ENCODE data around the gene TNFRSF14.

TNFRSF14 gene

DNA sequence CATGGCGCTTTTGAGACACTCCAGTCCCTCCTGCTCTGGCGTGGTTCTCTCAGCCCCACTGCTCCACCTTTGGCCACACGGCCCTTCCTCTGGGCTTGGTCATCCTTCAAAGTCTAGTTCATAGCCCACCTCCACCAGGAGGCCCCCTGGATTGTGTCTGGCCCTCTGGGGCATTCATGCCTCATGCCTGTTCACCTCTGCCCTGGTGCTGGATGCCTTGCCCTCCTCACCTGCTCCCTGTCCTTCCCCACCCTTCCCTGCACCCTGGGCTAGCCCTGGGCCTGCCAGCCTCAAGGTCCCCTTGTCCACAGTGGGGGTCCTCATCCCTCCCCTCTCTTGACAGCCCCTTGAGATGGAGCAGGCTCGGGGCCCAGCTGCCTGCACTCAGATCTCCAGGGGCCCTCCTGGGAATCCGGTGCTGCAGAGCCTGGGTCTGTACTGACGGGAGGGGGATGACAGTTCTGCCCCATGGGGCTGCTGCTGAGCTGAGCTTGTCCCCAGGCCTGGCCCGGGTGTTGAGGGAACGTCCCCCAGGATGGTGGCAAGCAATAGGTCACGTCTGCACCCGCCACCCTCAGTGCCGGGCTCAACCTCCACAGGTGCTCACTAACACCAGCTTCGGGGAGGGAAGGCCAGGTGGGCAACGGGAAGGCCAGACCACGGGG lies 48.8 kb downstream of the TNFRSF14 start:
- DNase-seq, result no peak

DNA sequence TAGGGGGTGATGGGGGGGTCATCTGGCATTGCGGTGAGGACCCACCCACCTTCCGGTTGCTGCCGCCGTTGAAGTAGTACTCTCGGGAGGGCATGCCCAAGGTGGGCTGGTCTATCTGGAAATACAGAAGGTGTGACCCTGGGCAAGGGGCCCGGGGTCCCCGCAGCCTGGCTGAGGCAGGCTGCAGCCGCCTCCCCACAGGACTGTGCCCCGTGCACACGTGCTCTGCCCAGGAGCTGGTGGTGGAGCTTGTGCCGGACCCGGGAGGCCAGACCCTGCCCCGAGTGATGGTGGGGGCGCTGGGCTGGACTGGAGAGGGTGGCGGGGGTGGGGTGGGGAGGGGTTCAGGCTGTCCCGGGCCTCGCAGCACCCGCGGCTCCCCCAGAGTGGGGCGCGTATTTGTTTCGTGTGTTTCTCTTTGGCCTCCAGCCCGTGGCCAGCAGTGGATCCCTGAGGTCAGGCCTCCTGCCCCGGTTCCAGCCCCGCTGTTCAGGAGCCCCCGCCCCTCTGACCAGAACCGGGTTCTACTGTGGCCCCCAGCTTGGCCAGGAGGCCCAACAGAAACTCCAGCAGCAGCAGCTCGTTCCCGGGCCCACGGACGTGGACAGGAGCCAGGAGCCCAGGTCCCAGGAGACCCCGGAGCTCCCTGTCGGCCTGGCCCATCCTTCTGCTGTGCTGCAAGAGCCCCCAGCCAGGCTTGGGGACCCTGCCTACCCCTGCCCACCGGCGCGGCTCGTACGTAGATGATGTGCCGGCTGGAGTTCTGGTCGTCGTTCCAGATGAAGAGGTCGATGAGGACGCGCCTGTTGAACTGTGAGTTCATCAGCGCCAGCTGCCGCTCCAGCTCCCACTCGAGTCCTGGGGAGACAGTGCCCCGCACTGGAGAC lies 49.6 kb downstream of the TNFRSF14 start:
- no peak for DNase-seq

DNA sequence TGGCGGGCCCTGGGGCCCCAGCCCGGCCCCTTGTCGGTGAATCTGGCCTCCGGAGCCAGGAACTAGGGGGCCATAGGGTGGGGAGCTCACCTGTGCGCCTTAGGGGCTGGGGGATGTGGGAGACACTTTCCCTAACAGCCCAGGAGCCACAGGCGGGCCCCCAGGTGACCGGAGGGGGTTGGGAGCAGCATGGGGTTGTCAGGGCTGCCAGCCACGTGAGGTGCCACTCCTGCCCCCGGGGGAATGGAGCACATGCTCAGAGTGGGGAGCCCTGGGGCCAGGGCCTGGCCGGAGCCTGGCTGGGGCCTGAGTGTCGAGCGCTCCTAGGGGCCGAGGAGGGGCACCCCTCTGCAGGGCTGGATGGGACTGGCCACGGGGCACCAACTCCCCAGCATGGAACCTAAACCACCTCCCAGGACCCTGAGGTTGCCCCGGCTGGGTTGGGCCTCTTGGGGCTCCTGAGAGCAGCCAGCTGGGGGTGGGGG lies 50.3 kb downstream of the TNFRSF14 start:
- DNase-seq, result no peak

DNA sequence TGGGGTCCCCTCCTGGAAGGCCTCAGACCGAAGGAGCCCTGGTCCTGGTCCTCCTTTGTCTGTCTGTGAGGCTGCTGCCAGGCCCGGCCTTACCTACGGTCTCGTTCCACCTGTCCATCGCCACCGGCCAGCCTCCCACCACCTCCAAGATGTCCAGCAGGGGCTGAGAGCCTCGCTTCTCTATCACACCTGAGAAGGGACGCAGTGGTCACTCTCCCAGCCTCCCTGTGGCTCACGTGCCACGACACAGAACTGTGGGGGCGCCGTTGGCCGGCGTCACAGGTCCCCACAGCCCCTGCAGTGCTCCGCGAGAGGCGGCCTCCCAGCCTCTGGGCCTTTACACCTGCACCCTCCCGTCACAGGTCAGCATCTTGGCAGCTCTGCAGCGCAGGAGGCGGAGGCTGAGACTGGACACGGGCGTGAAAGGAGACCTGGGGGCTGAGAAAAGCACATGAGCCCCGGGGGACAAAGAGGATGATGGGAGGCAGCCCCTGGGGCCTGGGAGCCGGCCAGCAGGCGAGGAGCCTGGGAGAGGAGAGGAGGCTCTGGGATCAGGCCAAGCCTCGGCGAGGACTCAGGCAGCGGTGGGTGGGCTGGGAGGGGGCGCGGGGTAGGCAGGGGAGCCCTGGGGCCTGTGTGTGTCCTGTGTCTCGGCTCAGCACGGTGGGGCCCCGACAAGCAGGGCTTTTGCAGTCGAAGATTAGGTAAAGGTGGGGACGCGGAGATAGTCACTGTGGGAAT lies 50.9 kb downstream of the TNFRSF14 start:
- no peak for DNase-seq

DNA sequence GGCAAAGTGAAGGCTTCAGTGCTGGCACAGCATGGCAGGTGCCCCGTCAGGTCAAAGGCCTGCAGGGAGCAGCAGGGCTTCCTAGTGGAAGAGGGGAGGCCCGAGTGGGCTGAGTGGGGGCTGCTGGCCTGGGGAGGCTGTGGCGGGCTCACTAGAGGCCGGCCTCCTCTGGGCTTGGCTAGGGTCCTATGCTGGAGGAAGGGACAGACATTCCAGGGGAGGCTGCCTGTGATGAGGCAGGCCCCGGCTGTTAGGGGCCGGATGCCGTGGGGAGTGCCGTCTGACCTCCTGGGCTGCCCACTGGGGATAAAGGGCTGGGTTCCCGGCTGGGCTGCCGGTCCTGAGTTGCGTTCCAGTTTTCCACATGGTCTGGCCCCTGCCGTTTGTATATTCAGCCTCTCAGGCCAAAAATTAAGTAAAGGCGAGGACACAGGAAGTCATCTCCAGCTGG lies 51.5 kb downstream of the TNFRSF14 start:
- DNase-seq, result no peak

DNA sequence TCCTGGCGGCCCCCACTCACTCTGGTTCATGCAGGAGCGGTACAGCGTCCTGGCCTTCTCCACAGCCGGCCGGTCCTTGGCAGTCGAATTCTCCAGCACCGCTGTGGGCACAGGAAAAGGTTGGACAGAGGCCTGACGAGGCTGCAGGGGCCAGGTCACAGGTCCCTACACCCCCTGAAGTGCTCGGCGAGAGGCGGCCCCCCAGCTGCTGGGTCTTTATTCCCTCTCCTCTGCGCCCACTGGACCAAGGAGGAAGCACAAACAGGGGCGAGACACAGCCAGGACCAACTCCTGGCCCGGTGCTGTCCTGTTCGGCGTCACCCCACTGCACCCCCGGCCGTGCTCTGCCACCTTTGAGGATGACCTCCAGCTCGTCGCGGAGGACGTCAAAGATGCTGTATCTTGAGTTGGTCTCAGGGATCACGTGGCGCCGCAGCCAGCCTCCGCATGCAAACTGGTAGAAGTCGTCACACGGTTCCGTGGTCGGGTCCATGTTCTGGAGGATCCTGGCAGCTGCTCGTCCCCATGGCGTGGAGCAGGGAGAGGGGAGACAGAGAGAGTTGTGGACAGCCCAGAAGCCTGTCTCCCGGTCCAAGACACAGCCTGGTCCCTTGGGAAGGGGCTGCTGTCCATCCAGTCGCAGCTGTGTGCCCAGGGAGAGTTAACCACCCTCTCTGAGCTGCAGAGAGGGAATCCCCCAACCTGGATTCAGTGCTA lies 53.3 kb downstream of the TNFRSF14 start:
- DNase-seq, result no peak

DNA sequence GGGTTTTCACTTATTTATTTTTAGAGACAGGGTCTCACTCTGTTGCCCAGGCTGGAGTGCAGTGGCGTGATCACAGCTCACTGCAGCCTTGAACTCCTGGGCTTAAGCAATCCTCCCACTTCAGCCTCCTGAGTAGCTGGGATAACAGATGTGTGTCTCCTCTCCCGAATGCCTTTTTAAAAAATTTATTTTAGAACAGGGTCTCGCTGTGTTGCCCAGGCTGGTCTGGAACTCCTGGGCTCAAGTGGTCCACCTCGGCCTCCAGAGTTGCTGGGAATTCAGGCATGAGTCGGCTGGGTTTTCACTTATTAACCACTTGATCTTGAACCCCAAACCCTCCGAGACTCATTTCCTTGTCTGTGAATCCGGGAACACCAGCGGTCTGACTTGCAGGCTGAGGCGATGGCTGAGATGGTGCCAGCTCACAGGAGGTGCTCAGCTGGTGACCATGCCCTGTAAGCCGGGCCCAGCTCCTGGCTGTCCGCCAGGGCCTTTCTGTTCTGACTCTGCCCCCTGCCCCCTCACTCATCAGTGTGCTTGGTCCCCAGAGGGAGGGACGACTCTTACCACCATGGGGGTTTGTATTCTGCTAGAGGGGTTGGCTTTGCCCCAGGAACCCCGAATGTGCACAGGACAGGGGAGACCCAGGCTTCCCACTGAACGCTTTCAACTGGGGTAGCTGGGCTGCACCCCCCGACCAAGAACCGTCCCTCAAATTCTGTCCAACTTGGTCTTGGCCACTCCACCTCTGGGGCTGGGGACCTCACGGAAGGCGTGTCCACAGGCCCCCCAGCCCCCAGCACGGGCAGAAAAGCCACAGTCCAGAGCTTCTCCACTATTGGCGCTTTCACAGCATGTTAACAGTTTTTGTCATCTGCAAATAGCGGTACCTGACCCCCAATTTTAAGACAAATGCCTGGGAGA lies 54.1 kb downstream of the TNFRSF14 start:
- no peak for DNase-seq

DNA sequence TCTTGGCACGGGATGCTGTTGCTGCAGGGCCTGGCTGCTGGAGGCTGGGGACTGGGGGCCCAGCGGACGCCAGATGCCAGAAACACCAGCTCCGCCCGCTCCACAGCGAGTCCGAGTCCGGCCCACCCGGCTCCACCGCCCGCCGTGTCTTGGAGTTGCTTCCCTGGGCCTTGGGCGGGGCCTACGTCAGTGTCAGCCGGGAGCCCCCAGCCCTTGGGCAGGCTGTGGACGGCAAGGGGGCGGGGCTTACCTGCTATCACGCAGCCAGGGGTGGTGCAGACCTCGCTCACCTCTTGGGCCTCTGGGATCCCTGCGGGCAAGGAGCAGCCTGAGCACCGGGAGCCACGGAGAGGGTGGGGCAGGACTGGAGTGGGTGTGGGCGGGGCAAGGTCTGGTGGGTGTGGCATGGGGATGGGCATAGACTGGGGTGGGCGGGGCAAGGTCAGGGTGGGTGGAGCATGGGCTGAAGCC lies 54.9 kb downstream of the TNFRSF14 start:
- no peak for DNase-seq

DNA sequence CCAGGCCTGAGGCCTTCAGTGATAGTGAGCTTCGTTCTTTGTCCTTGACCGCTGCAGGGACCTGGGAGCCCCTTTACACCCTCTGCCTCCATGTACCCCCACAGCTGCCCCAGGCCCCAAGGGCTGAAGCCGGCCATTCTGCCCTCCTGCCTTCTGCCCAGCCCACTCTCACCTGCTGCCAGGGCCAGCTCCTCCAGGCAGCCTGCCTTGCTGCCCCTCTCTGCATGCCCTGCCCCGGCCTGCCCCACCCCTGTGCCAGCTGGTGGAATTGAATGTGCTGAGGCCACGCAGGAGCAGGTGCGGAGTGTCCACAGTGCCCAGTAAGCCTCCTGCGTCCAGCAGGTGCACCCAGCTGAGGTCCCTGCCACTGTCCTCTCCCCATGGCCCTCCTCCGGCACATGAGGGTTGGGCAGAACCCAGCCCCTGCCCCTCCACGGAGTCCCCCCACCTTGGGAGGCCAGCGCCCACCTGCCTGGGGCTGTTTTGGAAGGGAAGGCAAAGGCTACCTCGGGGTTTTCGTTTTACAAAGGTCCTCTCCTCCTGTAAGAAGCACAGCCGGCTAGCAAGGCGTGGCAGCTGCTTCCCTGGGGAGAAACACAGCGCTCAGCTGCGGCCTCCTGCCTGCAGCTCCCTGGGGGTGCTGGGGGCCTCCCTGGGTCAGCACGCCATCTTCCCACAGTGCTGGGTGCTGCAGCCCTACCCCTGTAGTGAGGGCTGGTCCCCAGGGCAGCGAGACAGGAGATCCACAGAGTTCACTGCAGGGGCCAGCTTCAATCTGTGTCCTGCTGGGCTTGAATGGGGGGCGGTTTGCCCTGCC lies 55.7 kb downstream of the TNFRSF14 start:
- DNase-seq, result no peak

DNA sequence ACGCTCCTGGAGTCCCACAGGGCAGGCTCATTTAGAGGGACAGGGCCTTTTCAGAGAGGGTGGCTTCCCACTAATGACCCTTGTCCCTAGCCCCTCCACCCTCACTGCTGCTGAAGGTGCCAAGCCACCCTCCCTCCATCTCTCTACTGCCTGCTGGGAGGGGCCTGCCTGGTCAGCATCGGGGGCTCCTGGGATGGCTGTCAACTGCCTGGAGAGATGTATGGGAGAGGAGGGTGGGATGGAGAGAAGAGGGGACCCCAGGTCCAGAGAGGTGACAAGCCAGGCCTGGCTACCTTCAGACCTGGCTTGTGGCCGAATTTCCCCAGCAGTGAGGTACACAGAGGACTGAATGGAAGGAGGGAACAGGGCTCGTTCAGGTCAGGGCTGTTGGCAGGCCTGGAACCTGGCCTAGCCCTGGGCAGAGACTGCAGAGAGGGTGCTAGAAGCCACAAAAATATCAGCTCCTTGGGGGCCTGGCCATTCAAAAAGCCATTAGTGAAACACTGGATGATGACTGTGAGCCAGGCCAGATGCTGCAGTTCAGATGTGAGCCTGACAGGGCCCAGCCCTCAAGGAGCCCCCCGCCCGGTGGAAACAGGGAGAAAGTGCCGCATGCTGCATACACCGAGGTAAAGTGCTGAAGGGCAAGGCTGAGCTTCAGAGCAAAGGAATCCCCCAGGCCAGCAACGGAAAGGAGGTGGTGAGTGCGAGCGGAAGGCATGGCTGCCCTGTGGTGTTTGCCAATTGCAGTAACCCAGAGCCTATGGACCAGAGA lies 56.6 kb downstream of the TNFRSF14 start:
- no peak for DNase-seq

All from SHP77 treated with DMSO at 0.1 percent for 48 hours (cell line).